ENCODE data around the gene MOB3B. TPM values are rescaled to one million over a fixed set of nuclear protein-coding genes. Genes with fewer than 3 reads are reported as not detected.

The MOB3B gene
- total and polyA plus RNA-seq, 10 of the 15 experiments (the other 5 are each of a cell fraction or from before 2014, with no cell fraction given) = 0.44 to 2.7 (median 0.91) TPM

- Histone ChIP-seq H3K4me2 (ENCODE audit: control insufficient read depth, insufficient read depth) (no peak overlapping the region), H3K4me1 (ENCODE audit: control insufficient read depth, insufficient read depth, low read length) (no peaks in the 10 kb centered on the region), H3K36me3 (ENCODE audit: control insufficient read depth in 2 of 2, insufficient read depth in 2 of 2, low read length in 1 of 2) (no peaks in the 10 kb centered on the region), H3K9me3 (replicated peaks; ENCODE audit: control insufficient read depth, insufficient read depth, low read length) (no peaks in the 10 kb centered on the region), H3K4me3 (no peak overlapping the region), H3K79me2 (ENCODE audit: control insufficient read depth, insufficient read depth, low read length) (no peaks in the 10 kb centered on the region), H3K27ac (ENCODE audit: control insufficient read depth, insufficient read depth) (no peak overlapping the region), H4K20me1 (ENCODE audit: control insufficient read depth, insufficient read depth) (no peaks in the 10 kb centered on the region; the same call in 1 of the 2 replicates), H2AFZ (ENCODE audit: control insufficient read depth, low read depth, low read length) (no peak overlapping the region), H3K9ac (ENCODE audit: control insufficient read depth, insufficient read depth, low read length) (no peak overlapping the region), H3K27me3 (replicated peaks in 1 of 2; ENCODE audit: control insufficient read depth in 2 of 2, insufficient read depth in 2 of 2, low read length in 1 of 2) (no peaks in the 10 kb centered on the region)
- in situ Hi-C loops (cut with MboI) (no loop called here), intact Hi-C loops (cut with micrococcal nuclease; ENCODE audit: unreplicated experiment) (no loop called here)
- ChIA-PET CTCF (interaction anchor here (1.9 kb wide), 1 partner anchor 11 kb away, joined by 5 read pairs; no protein-coding TSS in a partner anchor), SMC1A (ENCODE audit: uncharacterized antibody, unreplicated experiment) (no interaction called here), RAD21 (ENCODE audit: unreplicated experiment) (no interaction called here), POLR2A (interaction anchor here (0.9 kb wide), 1 partner anchor 33 kb away, joined by 3 read pairs; no protein-coding TSS in a partner anchor)
- no TSS peak for BruUV-seq (replicated peaks)
- DNase-seq (ENCODE audit: low read depth, low spot score) (no peak), FAIRE-seq (no peak), ATAC-seq (no peak)
- WGBS (ENCODE audit: insufficient coverage, insufficient replicate concordance, low lambda C conversion rate, missing lambda C conversion rate) = 26% methylated on average over 3 of the region's 3 CpGs
- TF ChIP-seq RUNX3 (IDR thresholded peaks at IDR 0.05; ENCODE audit: low read length) = no peak
- no peak for TF ChIP-seq E2F8 (IDR thresholded peaks at IDR 0.05; ENCODE audit: low read depth, partially characterized antibody)
- no peak for TF ChIP-seq IKZF1 (conservative IDR thresholded peaks at IDR 0.05)
- no peak for TF ChIP-seq POU2F2 (IDR thresholded peaks at IDR 0.05; ENCODE audit: borderline replicate concordance, low read depth, low read length)
- no peak for TF ChIP-seq ZBTB40 (IDR thresholded peaks at IDR 0.05; ENCODE audit: borderline replicate concordance)
- TF ChIP-seq NR2F1 (conservative IDR thresholded peaks at IDR 0.05) = no peak
Observed at GRCh38 chr9:27398982-27399653, 130.5 kb downstream of the MOB3B start.

All from GM12878 (cell line).